Pancreas (tissue), 10 donors: ENCODE data around the gene QPCT. TPM values are rescaled to one million over a fixed set of nuclear protein-coding genes. Genes with fewer than 3 reads are reported as not detected.

ENCODE experiments used
- ATAC-seq, 4 donors: fragments of 200-7000 bp; cut with Tn5 transposase; one replicate each; pipeline versions ENCODE4 v1.8.0 to v1.9.1; 2020; ENCODE audit warnings: mild to moderate bottlenecking in 4 of 4, moderate library complexity in 4 of 4
- DNase-seq, 6 donors: peaks; one replicate each; pipeline ENCODE4 v3.0.0-alpha.2; 2020
- FAIRE-seq: peaks from 2 replicates; lab custom pipeline; 2012; peaks lifted over from hg19 to GRCh38; lab: Jason Lieb, UNC
- H3K27ac ChIP-seq, 4 donors: fragments of 200-600 bp; sonication (generic); 1 replicate in 3 of 4; 2 replicates in 1 of 4; pipeline versions ENCODE4 v1.5.0 to v1.8.0; 2020
- H3K27me3 ChIP-seq, 4 donors: fragments of 200-600 bp; one replicate each; pipeline ENCODE4 v1.8.0; 2021
- H3K36me3 ChIP-seq, 3 donors: fragments of 200-600 bp; sonication (generic) in 1 of 3; one replicate each; pipeline versions ENCODE4 v1.5.0 to v1.8.0; 2020 to 2021
- H3K4me1 ChIP-seq, 3 donors: fragments of 200-600 bp; one replicate each; pipeline ENCODE4 v1.8.0; 2021
- H3K4me3 ChIP-seq, 4 donors: fragments of 200-600 bp; sonication (generic) in 2 of 4; one replicate each; pipeline versions ENCODE4 v1.5.0 to v1.8.0; 2020 to 2021
- H3K9me3 ChIP-seq, 4 donors: fragments of 200-600 bp; one replicate each; pipeline ENCODE4 v1.8.0; 2021
- WGBS, 2 donors: extraction: QIAGEN DNeasy Blood & Tissue Kit; methylation state at CpG; one replicate each; pipeline ENCODE4 v1.1.7; 2013; 5-methylcytosine and 5-hydroxymethylcytosine counted together
- intact Hi-C, 3 donors: fragments of 100-400 bp; cut with DNase I; formaldehyde crosslinking; loops; one replicate each; pipeline versions ENCODE4 v1.11.1 to v1.14.2; 2022
- polyA plus RNA-seq, 2 donors: library from polyadenylated mRNA; stranded (reverse); fragments of 200-250 nt; gene quantifications; one replicate each; pipeline ENCODE4 v1.2.3, GENCODE V29; 2013
- total RNA-seq, 6 donors: library from RNA; stranded (reverse); fragmentation: NEBNext Ultra II Directional in 4 of 6; extraction: Animal tissue kit (Norgen Biotek cat#: 25700) in 4 of 6; gene quantifications; one replicate each; pipeline versions ENCODE4 v1.2.1 to v1.2.4, GENCODE V29; 2021 to 2023
- TF ChIP-seq, protein P1 (sequence below), 4 donors: fragments of 200-600 bp; sonication (generic) in 3 of 4; IDR thresholded peaks; one replicate each; pipeline versions ENCODE4 v1.5.0 to v1.8.0; 2021; ENCODE audit warnings: antibody characterized with exemption in 4 of 4
- donor health status: healthy with polysubstance abuse.
- donor health status: DM: no; HTN: no; CAD: no; lungs with moderate emphysema.
- donor health status: DM: no; HTN: no; CAD: no.
- donor health status: control.
- donor health status: control.
- donor health status: Bipolar disorder and iron deficiency.
- donor health status: DM: yes; HTN: yes; CAD: no.
- donor health status: DM: no; HTN: no; CAD: no.
- donor health status: DM: no; HTN: no; CAD: no.
- donor health status: DM: yes; HTN: yes; CAD: no.

The QPCT gene
- total and polyA plus RNA-seq, 8 donors, result 0.79 to 69.0 (median 7.4) TPM

DNA sequence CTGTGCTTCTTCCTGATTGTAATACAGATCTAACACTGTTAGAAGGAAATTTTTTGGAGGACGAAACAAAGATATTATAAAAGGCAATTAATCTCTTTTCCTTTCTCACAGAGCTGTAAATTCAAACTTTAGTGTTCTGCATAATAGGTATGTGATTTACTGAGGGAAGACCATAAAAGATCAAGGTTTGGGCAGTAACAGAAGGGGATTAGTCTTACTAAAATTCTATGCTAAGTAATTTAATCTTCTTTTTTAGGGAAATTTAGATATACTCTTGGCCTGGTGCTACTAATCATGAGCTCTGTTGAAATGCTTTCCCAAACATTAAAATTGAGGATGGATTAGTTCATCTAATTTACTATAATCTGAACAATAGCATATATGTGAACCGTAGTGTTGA, 8.8 kb upstream of the QPCT start:
- no peak overlapping the region for H3K4me3 ChIP-seq
- H3K9me3 ChIP-seq, result no peaks in the 10 kb centered on the region
- no peak overlapping the region for H3K27ac ChIP-seq
- FAIRE-seq, result no peak
- TF ChIP-seq, protein P1, sequence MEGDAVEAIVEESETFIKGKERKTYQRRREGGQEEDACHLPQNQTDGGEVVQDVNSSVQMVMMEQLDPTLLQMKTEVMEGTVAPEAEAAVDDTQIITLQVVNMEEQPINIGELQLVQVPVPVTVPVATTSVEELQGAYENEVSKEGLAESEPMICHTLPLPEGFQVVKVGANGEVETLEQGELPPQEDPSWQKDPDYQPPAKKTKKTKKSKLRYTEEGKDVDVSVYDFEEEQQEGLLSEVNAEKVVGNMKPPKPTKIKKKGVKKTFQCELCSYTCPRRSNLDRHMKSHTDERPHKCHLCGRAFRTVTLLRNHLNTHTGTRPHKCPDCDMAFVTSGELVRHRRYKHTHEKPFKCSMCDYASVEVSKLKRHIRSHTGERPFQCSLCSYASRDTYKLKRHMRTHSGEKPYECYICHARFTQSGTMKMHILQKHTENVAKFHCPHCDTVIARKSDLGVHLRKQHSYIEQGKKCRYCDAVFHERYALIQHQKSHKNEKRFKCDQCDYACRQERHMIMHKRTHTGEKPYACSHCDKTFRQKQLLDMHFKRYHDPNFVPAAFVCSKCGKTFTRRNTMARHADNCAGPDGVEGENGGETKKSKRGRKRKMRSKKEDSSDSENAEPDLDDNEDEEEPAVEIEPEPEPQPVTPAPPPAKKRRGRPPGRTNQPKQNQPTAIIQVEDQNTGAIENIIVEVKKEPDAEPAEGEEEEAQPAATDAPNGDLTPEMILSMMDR (IDR thresholded peaks at IDR 0.05), result no peak
- 86 to 88% methylated on average over 2 of the region's 2 CpGs for WGBS, 2 donors
- H3K4me1 ChIP-seq, result no peaks in the 10 kb centered on the region
- no peaks in the 10 kb centered on the region for H3K36me3 ChIP-seq
- DNase-seq, result no peak
- no peaks in the 10 kb centered on the region for H3K27me3 ChIP-seq
- no peak for ATAC-seq
- intact Hi-C loops, result no loop called here

DNA sequence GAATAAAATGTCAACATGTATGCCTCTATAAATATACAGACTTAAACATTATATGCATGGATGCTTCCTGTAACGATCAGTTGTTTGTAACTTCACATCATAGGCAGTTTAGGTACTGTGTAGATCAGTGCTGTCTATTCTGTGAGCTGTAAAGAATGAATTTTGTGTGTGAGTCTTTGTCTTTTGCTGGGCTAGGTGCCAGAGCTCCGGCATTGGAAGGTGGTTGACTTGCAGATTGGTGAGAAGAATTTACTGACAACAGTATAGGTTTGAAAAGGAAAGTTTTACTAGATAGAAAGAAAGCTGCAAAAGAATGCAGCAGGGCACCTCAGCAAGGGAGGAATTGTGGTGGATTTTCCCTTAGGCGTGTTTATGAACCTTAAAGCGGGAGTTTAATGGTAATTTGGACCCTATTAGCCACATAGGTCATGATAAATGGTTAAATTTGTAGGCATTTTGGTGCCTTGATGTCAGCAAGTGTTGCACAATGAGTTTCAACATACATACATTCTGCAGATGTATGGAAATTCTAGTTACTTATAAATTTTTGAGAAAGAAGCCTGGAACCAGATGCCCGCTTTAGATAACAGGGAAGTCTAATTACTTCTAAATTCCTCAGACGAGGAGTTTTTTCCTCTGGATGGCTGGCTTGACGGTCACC, 6.7 kb upstream of the QPCT start:
- Histone ChIP-seq H3K4me3 (no peak overlapping the region), H3K36me3 (no peaks in the 10 kb centered on the region), H3K9me3 (no peaks in the 10 kb centered on the region), H3K4me1 (no peaks in the 10 kb centered on the region), H3K27ac (no peak overlapping the region), H3K27me3 (no peaks in the 10 kb centered on the region)
- intact Hi-C loops, result no loop called here
- WGBS, 2 donors, result 65 to 68% methylated on average over 7 of the region's 7 CpGs
- ATAC-seq (no peak), FAIRE-seq (no peak), DNase-seq (no peak)
- TF ChIP-seq, protein P1 (IDR thresholded peaks at IDR 0.05), result no peak

DNA sequence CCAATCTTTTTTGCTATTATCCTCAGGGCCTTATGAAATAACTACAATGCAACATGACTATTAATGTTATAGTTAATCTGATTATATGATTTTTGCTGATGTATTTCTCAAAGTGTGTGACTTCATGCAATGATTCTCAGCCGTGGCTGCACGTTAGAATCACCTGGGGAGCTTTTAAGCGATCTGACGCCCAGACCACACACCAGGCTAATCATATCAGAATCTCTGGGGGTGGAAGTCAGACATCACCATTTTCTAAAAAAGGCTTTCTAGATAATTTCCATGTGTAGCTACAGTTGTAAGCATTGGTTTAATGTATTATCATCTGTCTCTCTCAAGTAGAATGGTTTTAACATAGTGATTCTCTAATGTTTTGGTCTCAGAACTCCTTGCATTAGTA, 5.5 kb upstream of the QPCT start:
- DNase-seq (no peak), ATAC-seq (no peak), FAIRE-seq (no peak)
- intact Hi-C loops, result no loop called here
- Histone ChIP-seq H3K4me3 (no peak overlapping the region), H3K27me3 (no peaks in the 10 kb centered on the region), H3K4me1 (no peaks in the 10 kb centered on the region), H3K9me3 (no peaks in the 10 kb centered on the region), H3K36me3 (no peaks in the 10 kb centered on the region), H3K27ac (no peak overlapping the region)
- TF ChIP-seq, protein P1 (IDR thresholded peaks at IDR 0.05), result no peak
- WGBS, 2 donors, result 76 to 77% methylated on average over 4 of the region's 4 CpGs

DNA sequence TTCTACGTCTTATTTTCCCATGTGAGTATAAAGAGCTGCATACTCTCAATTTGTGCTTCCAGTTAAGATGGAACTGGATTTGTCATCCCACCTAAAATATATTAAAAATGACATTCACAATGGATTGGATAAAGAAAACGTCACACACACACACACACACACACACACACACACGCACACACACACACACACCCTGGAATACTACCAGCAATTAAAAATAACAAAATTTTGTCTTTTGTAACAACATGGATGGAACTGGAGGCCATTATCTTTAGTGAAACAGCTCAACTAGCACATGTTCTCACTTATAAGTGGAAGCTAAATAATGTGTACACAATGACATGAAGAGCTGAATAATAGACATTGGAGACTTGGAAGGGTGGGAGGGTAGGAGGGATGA, 3.8 kb upstream of the QPCT start:
- Histone ChIP-seq H3K27me3 (no peaks in the 10 kb centered on the region), H3K4me1 (peaks cover 0 to 3% (median 0%) of the 10 kb centered on the region in 3 donors), H3K9me3 (no peaks in the 10 kb centered on the region), H3K27ac (no peak overlapping the region), H3K4me3 (no peak overlapping the region), H3K36me3 (no peaks in the 10 kb centered on the region)
- FAIRE-seq, result no peak
- 70% methylated on average over 3 of the region's 3 CpGs for WGBS, 2 donors
- no peak for ATAC-seq
- TF ChIP-seq, protein P1 (IDR thresholded peaks at IDR 0.05), result no peak
- intact Hi-C loops, result no loop called here
- DNase-seq, result no peak

DNA sequence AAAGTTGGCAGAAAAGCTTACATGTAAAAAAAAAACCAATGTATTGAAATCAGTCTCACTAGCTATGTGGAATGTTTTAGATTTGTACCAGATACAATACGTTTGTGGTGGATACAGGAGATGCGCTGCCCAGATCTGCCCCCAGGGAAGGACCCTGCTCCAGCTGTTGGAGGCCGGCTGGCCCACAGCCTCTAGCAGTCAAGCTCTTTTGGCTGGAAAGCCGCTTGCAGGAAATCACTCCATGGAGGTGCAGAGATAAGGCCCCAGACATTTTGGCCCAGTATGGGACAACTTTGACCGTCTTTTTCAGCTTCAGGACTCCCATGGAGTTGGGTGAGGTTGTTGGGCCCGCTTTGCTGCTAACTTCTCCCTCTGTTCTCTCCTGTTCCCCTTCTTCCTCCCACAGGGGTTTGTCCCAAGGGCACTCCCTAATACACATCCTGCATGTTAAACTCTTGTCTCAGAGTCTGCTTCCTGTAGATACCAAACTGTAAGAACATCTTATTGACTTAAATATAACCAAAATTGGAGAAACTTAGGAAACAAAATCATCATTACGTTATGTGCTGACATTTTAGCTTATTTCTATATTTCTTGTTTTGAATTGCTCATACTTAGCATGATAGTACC, 1.7 kb upstream of the QPCT start:
- 86 to 89% methylated on average over 7 of the region's 7 CpGs for WGBS, 2 donors
- DNase-seq, result no peak
- H3K36me3 ChIP-seq, result no peaks in the 10 kb centered on the region
- no peak overlapping the region for H3K4me3 ChIP-seq
- H3K4me1 ChIP-seq, result peaks cover 0 to 3% (median 0%) of the 10 kb centered on the region in 3 donors
- intact Hi-C loops, result no loop called here
- no peak for FAIRE-seq
- TF ChIP-seq, protein P1 (IDR thresholded peaks at IDR 0.05), result no peak
- ATAC-seq, result no peak
- no peak overlapping the region for H3K27ac ChIP-seq
- no peaks in the 10 kb centered on the region for H3K27me3 ChIP-seq
- H3K9me3 ChIP-seq, result no peaks in the 10 kb centered on the region
